HepG2 (cell line): ENCODE measurements around the gene SP9. TPM values are rescaled to one million over a fixed set of nuclear protein-coding genes. Genes with fewer than 3 reads are reported as not detected.
A peak's percentile ranks its signal among the peaks of the same experiment; 100 is the strongest.

ENCODE experiments used
- ATAC-seq: fragments of 200-7000 bp; cut with Tn5 transposase; 3 replicates; pipeline ENCODE4 v1.9.1; 2020; ENCODE audit warnings: mild to moderate bottlenecking, moderate library complexity
- BruUV-seq: library from RNA; stranded (reverse); fragments of 400-500 nt; replicated peaks from 2 replicates; lab custom pipeline; 2021; lab: Mats Ljungman, UMichigan
- CTCF ChIA-PET: fragments of 300-600 bp; formaldehyde crosslinking; extraction: SDS; loops from one replicate; lab custom pipeline; 2021; ENCODE audit warnings: low total read pairs, inconsistent platforms, low intra/inter-chr PET ratio; lab: Yijun Ruan, JAX
- POLR2A ChIA-PET: fragments of 350-600 bp; sonication (Branson Sonifier 250); formaldehyde crosslinking; loops from one replicate; lab custom pipeline; 2020; ENCODE audit warnings: antibody characterized with exemption, inconsistent platforms; lab: Yijun Ruan, JAX
- DNase-seq: peaks from one replicate; pipeline ENCODE4 v3.0.0-alpha.2; 2015; ENCODE audit warnings: low spot score
- FAIRE-seq: peaks from 3 replicates; lab custom pipeline; 2011; peaks lifted over from hg19 to GRCh38; lab: Jason Lieb, UNC
- H2AFZ ChIP-seq: one replicate; pipeline ENCODE4 v1.6.1; 2011; ENCODE audit warnings: low read length, inconsistent platforms
- H3K27ac ChIP-seq: fragments of 300-600 bp; 3 replicates; pipeline ENCODE4 v1.8.0; 2011; ENCODE audit warnings: mixed run types, mild to moderate bottlenecking, mixed read lengths, low read length, inconsistent platforms; ENCODE audit not compliant: insufficient read depth; ENCODE audit errors: extremely low read length
- H3K27me3 ChIP-seq, 2 experiments: fragments of 200-600 bp in 1 of 2; 2 replicates in 1 of 2; 3 replicates in 1 of 2; pipeline versions ENCODE4 v1.6.0 to v1.8.0; 2011; ENCODE audit warnings: low read length in 2 of 2, mild to moderate bottlenecking in 2 of 2, moderate library complexity in 2 of 2, inconsistent platforms in 1 of 2; ENCODE audit not compliant: insufficient read depth in 2 of 2, control insufficient read depth in 1 of 2
- H3K36me3 ChIP-seq, 2 experiments: fragments of 200-600 bp in 1 of 2; replicated peaks in 1 of 2; 2 replicates in 1 of 2; 3 replicates in 1 of 2; pipeline versions ENCODE4 v1.5.1 to v1.8.0; 2011; ENCODE audit warnings: low read length in 2 of 2, inconsistent platforms in 1 of 2; ENCODE audit not compliant: insufficient read depth in 2 of 2, control insufficient read depth in 1 of 2
- H3K4me1 ChIP-seq: 2 replicates; pipeline ENCODE4 v1.5.1; 2012; ENCODE audit warnings: low read length, inconsistent platforms; ENCODE audit not compliant: insufficient read depth
- H3K4me2 ChIP-seq: 2 replicates; pipeline ENCODE4 v1.6.0; 2011; ENCODE audit warnings: low read depth, low read length, inconsistent platforms
- H3K4me3 ChIP-seq, 3 experiments: fragments of 200-600 bp in 1 of 3; sonication (generic), shearing (Covaris generic) in 1 of 3; replicated peaks in 1 of 3; 2 replicates each; pipeline ENCODE4 v1.5.1; 2011 to 2016; ENCODE audit warnings: low read length in 3 of 3, inconsistent platforms in 2 of 3, low read depth in 2 of 3, mild to moderate bottlenecking in 2 of 3, control low read depth in 1 of 3, mixed read lengths in 1 of 3; ENCODE audit not compliant: insufficient read depth in 1 of 3
- H3K79me2 ChIP-seq: one replicate; pipeline ENCODE4 v1.6.1; 2011; ENCODE audit warnings: low read length, inconsistent platforms; ENCODE audit not compliant: insufficient read depth
- H3K9ac ChIP-seq: 2 replicates; pipeline ENCODE4 v1.6.0; 2011; ENCODE audit warnings: mild to moderate bottlenecking, low read depth, low read length, inconsistent platforms; ENCODE audit not compliant: insufficient read depth
- H3K9me3 ChIP-seq: 2 replicates; pipeline ENCODE4 v1.5.1; 2012; ENCODE audit warnings: mild to moderate bottlenecking, low read length
- H4K20me1 ChIP-seq: 2 replicates; pipeline ENCODE4 v1.6.0; 2011; ENCODE audit warnings: inconsistent platforms, mild to moderate bottlenecking, low read length, moderate library complexity; ENCODE audit not compliant: insufficient read depth
- AKNA ChIP-seq: sonication (generic); formaldehyde crosslinking; IDR thresholded peaks from 2 replicates; pipeline ENCODE4 v1.4.0; 2020; ENCODE audit warnings: missing genetic modification reagents, borderline replicate concordance
- EP300 ChIP-seq, 3 experiments: sonication (generic) in 1 of 3; formaldehyde crosslinking in 1 of 3; IDR thresholded peaks; 2 replicates each; pipeline versions ENCODE4 v1.5.1 to v1.6.1; 2011 to 2020; ENCODE audit warnings: low read depth in 2 of 3, low read length in 2 of 3, borderline replicate concordance in 1 of 3, improper control_type of control experiment in 1 of 3, mild to moderate bottlenecking in 1 of 3, missing genetic modification reagents in 1 of 3, moderate library complexity in 1 of 3
- GATAD1 ChIP-seq: IDR thresholded peaks from 2 replicates; pipeline ENCODE4 v1.6.1; 2016; ENCODE audit warnings: missing genetic modification reagents, missing compliant biosample characterization
- MNT ChIP-seq: fragments of 450-650 bp; IDR thresholded peaks from 2 replicates; pipeline ENCODE4 v1.6.1; 2016
- NFATC3 ChIP-seq: sonication (generic); formaldehyde crosslinking; IDR thresholded peaks from 2 replicates; pipeline ENCODE4 v1.5.1; 2020; ENCODE audit warnings: mild to moderate bottlenecking, missing genetic modification reagents
- PBX2 ChIP-seq: IDR thresholded peaks from 2 replicates; pipeline ENCODE4 v1.6.1; 2016; ENCODE audit warnings: control low read depth
- PCBP1 ChIP-seq: fragments of 200-400 bp; formaldehyde crosslinking; IDR thresholded peaks from 2 replicates; pipeline ENCODE4 v1.6.1; 2017; ENCODE audit warnings: mild to moderate bottlenecking, low read depth, low read length, borderline replicate concordance
- RELA ChIP-seq: sonication (generic); formaldehyde crosslinking; IDR thresholded peaks from 2 replicates; pipeline ENCODE4 v1.4.0; 2020; ENCODE audit warnings: missing genetic modification reagents
- RORA ChIP-seq: sonication (generic); formaldehyde crosslinking; IDR thresholded peaks from 2 replicates; pipeline ENCODE4 v1.5.0; 2020; ENCODE audit warnings: mild to moderate bottlenecking, missing genetic modification reagents, moderate library complexity
- SOX13 ChIP-seq, 3 experiments: fragments of 450-650 bp in 1 of 3; sonication (generic) in 1 of 3; formaldehyde crosslinking in 1 of 3; IDR thresholded peaks in 2 of 3; conservative IDR thresholded peaks in 1 of 3; 2 replicates each; pipeline versions ENCODE4 v1.5.0 to v1.6.1; 2016 to 2020; ENCODE audit warnings: antibody characterized with exemption in 1 of 3, mild to moderate bottlenecking in 1 of 3, missing compliant biosample characterization in 1 of 3, missing genetic modification reagents in 1 of 3, moderate library complexity in 1 of 3
- ZBTB7A ChIP-seq: sonication (generic); formaldehyde crosslinking; IDR thresholded peaks from 2 replicates; pipeline ENCODE4 v1.8.0; 2022; ENCODE audit warnings: mild to moderate bottlenecking, missing genetic modification reagents
- ZNF354B ChIP-seq: sonication (generic); formaldehyde crosslinking; IDR thresholded peaks from 2 replicates; pipeline ENCODE4 v1.8.0; 2022; ENCODE audit warnings: mild to moderate bottlenecking, missing genetic modification reagents
- ZNF83 ChIP-seq: sonication (generic); formaldehyde crosslinking; IDR thresholded peaks from 2 replicates; pipeline ENCODE4 v1.4.0; 2020; ENCODE audit warnings: missing genetic modification reagents, mild to moderate bottlenecking, borderline replicate concordance
- WGBS: methylation state at CpG from one replicate; pipeline ENCODE4 v1.1.6; 2017; ENCODE audit warnings: low lambda C conversion rate; 5-methylcytosine and 5-hydroxymethylcytosine counted together
- in situ Hi-C: cut with HindIII; loops from 2 replicates; pipeline ENCODE4 v1.10.0; 2017; ENCODE audit warnings: low pct_unique_long_range_greater_than_20kb; ENCODE audit not compliant: extremely low pct_ligation_motif_present
- intact Hi-C: fragments of 100-400 bp; cut with micrococcal nuclease; formaldehyde crosslinking; loops from one replicate; pipeline ENCODE4 v1.10.0; 2022; ENCODE audit not compliant: unreplicated experiment
- polyA plus RNA-seq, 8 experiments: library from polyadenylated mRNA; depleted of rRNA in 3 of 8; stranded (reverse) in 7 of 8; unstranded in 1 of 8; fragments of >200 nt; fragmentation: Illumina TruSeq in 4 of 8; extraction: Trizol in 4 of 8; gene quantifications; 2 replicates each; pipeline versions ENCODE4 v1.2.1 to v1.2.3, GENCODE V29; 2011 to 2016; ENCODE audit warnings: low read depth in 4 of 8, missing spikeins in 1 of 8, mixed read lengths in 1 of 8; ENCODE audit not compliant: insufficient read depth in 1 of 8
- total RNA-seq, 5 experiments: library from RNA; depleted of rRNA; stranded (reverse); fragments of >200 nt; fragmentation: Illumina TruSeq; extraction: Trizol; gene quantifications; 2 replicates each; pipeline ENCODE4 v1.2.3, GENCODE V29; 2016; ENCODE audit warnings: low read depth in 1 of 5

The SP9 gene
- total and polyA plus RNA-seq, 2 of the 13 experiments (the other 11 are each of a cell fraction or from before 2014, with no cell fraction given): not detected

GRCh38 chr2:174341293-174341994 is 6.7 kb downstream of the SP9 start:
- BruUV-seq: no TSS peak
- ChIA-PET CTCF (interaction anchor here (0.6 to 3.6 kb wide), 6 partner anchors 161 to 939 kb away, joined by 4 to 48 read pairs (median 8); no protein-coding TSS in a partner anchor), POLR2A (interaction anchor here (0.9 kb wide), 1 partner anchor 183 kb away, joined by 4 read pairs; no protein-coding TSS in a partner anchor)
- peak overlapping the region; percentile 78 for H3K4me2 ChIP-seq
- peak overlapping the region; percentile 48 to 70 (median 59) for H3K4me3 ChIP-seq
- no peaks in the 10 kb centered on the region for H3K36me3 ChIP-seq
- H3K4me1 ChIP-seq: peaks cover 55% of the 10 kb centered on the region
- FAIRE-seq (peak; percentile 50), DNase-seq (peak; percentile 67), ATAC-seq (peak; percentile 68)
- H3K27ac ChIP-seq: no peak overlapping the region
- no peak overlapping the region for H2AFZ ChIP-seq
- H3K27me3 ChIP-seq: peaks cover 21 to 74% of the 10 kb centered on the region in 2 experiments; a peak in 4 of 5 replicates
- WGBS: 2% methylated on average over 31 of the region's 31 CpGs
- no peaks in the 10 kb centered on the region for H3K9me3 ChIP-seq
- in situ Hi-C loops (loop anchor here (5.0 to 10.0 kb wide), 4 partner anchors 184 to 939 kb away; no protein-coding TSS in a partner anchor), intact Hi-C loops (loop anchor here (1.0 to 5.0 kb wide), 6 partner anchors 183 to 939 kb away; partner anchors contain the start of gene SP3)
- peaks cover 3% of the 10 kb centered on the region; the same call in 1 of the 2 replicates for H4K20me1 ChIP-seq
- no peak overlapping the region for H3K9ac ChIP-seq
- H3K79me2 ChIP-seq: no peaks in the 10 kb centered on the region
- no peak for TF ChIP-seq EP300 (IDR thresholded peaks at IDR 0.05; ENCODE audit: low read depth in 2 of 2, low read length in 2 of 2)
- TF ChIP-seq EP300 (CRISPR knock-in tag; IDR thresholded peaks at IDR 0.05; ENCODE audit: borderline replicate concordance): 0 out of 2 replicates have a peak, but pooled peaks have one; percentile 11
- no peak for TF ChIP-seq RELA
- TF ChIP-seq RORA: no peak
- no peak for TF ChIP-seq MNT
- TF ChIP-seq PCBP1: no peak
- TF ChIP-seq NFATC3 (CRISPR knock-in tag): no peak
- TF ChIP-seq PBX2 (CRISPR knock-in tag): no peak
- no peak for TF ChIP-seq ZNF83 (CRISPR knock-in tag)
- no peak for TF ChIP-seq SOX13 (IDR thresholded peaks at IDR 0.05)
- peak in 1 of 2 experiments; percentile 27; a peak in 1 of 4 replicates for TF ChIP-seq SOX13 (CRISPR knock-in tag; conservative IDR thresholded peaks at IDR 0.05 in 1 of 2, IDR thresholded peaks at IDR 0.05 in 1 of 2)
- no peak for TF ChIP-seq AKNA (CRISPR knock-in tag)
- no peak for TF ChIP-seq ZBTB7A (CRISPR knock-in tag)
- TF ChIP-seq GATAD1 (CRISPR knock-in tag): peak; percentile 66
- TF ChIP-seq ZNF354B: 0 out of 2 replicates have a peak, but pooled peaks have one; percentile 68
